Stomach (tissue), 9 donors: ENCODE measurements around the gene CLEC5A. TPM values are rescaled to one million over a fixed set of nuclear protein-coding genes. Genes with fewer than 3 reads are reported as not detected.
"Not testable (repeated sequence)": the region's sequence is repeated elsewhere in the genome, so short reads cannot be mapped to it uniquely, and the experiment has no call there.

Source experiments
- DNase-seq, 2 donors: peaks; one replicate each; pipeline versions ENCODE4 v3.0.0 to v3.0.0-alpha.2; 2013 to 2019
- H3K27ac ChIP-seq, 5 donors: fragments of 200-600 bp in 4 of 5; sonication (generic) in 4 of 5; one replicate each; pipeline ENCODE4 v1.5.1; 2013 to 2019; ENCODE audit warnings: mild to moderate bottlenecking in 1 of 5, moderate library complexity in 1 of 5
- H3K27me3 ChIP-seq, 3 donors: fragments of 200-600 bp; sonication (generic); one replicate each; pipeline ENCODE4 v1.5.1; 2017 to 2019; ENCODE audit warnings: mixed run types in 1 of 3
- H3K36me3 ChIP-seq, 4 donors: fragments of 200-600 bp; sonication (generic); 1 replicate in 3 of 4; 2 replicates in 1 of 4; pipeline ENCODE4 v1.5.1; 2016 to 2019
- H3K4me1 ChIP-seq, 4 donors: fragments of 200-600 bp; sonication (generic); one replicate each; pipeline ENCODE4 v1.5.1; 2016 to 2019
- H3K4me3 ChIP-seq, 4 donors: fragments of 200-600 bp; sonication (generic) in 3 of 4; one replicate each; pipeline ENCODE4 v1.5.1; 2016 to 2019; ENCODE audit warnings: mild to moderate bottlenecking in 1 of 4
- H3K9me3 ChIP-seq, 4 donors: fragments of 200-600 bp; sonication (generic); one replicate each; pipeline ENCODE4 v1.5.1; 2016 to 2019
- EP300 ChIP-seq: sonication (generic); formaldehyde crosslinking; IDR thresholded peaks from one replicate; pipeline ENCODE4 v1.6.1; 2017; ENCODE audit warnings: antibody characterized with exemption
- POLR2A ChIP-seq, 4 donors: fragments of 450-650 bp; IDR thresholded peaks; one replicate each; pipeline ENCODE4 v1.6.1; 2016; ENCODE audit warnings: antibody characterized with exemption in 4 of 4, control low read depth in 2 of 4, mild to moderate bottlenecking in 1 of 4, moderate library complexity in 1 of 4
- POLR2AphosphoS5 ChIP-seq, 3 donors: sonication (generic); formaldehyde crosslinking; IDR thresholded peaks; one replicate each; pipeline ENCODE4 v1.6.1; 2016; ENCODE audit warnings: antibody characterized with exemption in 3 of 3
- WGBS, 5 donors: extraction: QIAGEN DNeasy Blood & Tissue Kit in 3 of 5; methylation state at CpG; one replicate each; pipeline versions ENCODE4 v1.1.5 to v1.1.7; 2013 to 2018; 5-methylcytosine and 5-hydroxymethylcytosine counted together
- intact Hi-C: fragments of 100-400 bp; cut with DNase I; formaldehyde crosslinking; loops from one replicate; pipeline ENCODE4 v1.15.1; 2023; ENCODE audit warnings: low total_unique reads
- polyA plus RNA-seq, 3 donors: library from polyadenylated mRNA; stranded (reverse); fragments of 200-250 nt; gene quantifications; one replicate each; pipeline ENCODE4 v1.2.3, GENCODE V29; 2013
- total RNA-seq, 5 donors: library from RNA; depleted of rRNA; stranded (reverse); fragments of >200 nt; gene quantifications; one replicate each; pipeline versions ENCODE4 v1.1.0 to v1.2.3, GENCODE V29; 2014 to 2016
- TF ChIP-seq, protein P1 (sequence below), 7 experiments: fragments of 450-650 bp in 4 of 7; fragments of 200-600 bp in 3 of 7; sonication (generic) in 3 of 7; IDR thresholded peaks; one replicate each; pipeline ENCODE4 v1.5.1; 2016 to 2019; ENCODE audit warnings: antibody characterized with exemption in 7 of 7, control low read depth in 2 of 7, mild to moderate bottlenecking in 1 of 7
- donor health status: healthy with polysubstance abuse.
- donor health status: Bipolar disorder and iron deficiency.
- donor health status: healthy.

The CLEC5A gene
- total and polyA plus RNA-seq, 8 donors, result 0.10 to 1.4 (median 0.31) TPM; not detected in 3

DNA sequence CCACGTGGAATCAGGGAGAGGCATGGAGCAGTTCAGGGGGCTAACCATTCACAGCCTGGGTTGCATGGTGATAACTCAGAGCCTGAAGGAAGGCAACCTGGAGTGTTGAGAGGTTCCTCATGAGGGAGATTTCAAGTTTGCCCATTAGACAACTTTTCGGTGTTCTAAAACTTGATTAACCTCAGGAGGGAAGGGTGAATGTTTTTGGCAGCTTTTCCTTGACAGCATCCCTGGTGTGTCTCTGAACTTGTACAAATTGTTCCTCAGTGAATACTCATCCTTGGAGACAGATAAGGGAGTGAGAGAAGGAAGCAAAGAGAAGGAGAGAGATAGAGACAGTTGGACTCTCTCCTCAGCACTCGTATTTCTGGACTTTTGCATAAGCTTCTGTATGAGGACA, 30.7 kb downstream of the CLEC5A start, which contains the start of gene OR9A4:
TSS of gene OR9A4 (plus strand) at position 301 of the 400 bp plus-strand sequence. CDS start 2,477 bp downstream, outside the sequence.
- no peak within 1 kb of the TSS for H3K4me3 ChIP-seq
- WGBS, 5 donors, result 78 to 83% (median 81%) methylated on average over 3 of the region's 3 CpGs
- intact Hi-C loops, result no loop called here
- no peaks in the 10 kb centered on the region for H3K36me3 ChIP-seq
- no peak for TF ChIP-seq POLR2A (IDR thresholded peaks at IDR 0.05)
- TF ChIP-seq, protein P1, sequence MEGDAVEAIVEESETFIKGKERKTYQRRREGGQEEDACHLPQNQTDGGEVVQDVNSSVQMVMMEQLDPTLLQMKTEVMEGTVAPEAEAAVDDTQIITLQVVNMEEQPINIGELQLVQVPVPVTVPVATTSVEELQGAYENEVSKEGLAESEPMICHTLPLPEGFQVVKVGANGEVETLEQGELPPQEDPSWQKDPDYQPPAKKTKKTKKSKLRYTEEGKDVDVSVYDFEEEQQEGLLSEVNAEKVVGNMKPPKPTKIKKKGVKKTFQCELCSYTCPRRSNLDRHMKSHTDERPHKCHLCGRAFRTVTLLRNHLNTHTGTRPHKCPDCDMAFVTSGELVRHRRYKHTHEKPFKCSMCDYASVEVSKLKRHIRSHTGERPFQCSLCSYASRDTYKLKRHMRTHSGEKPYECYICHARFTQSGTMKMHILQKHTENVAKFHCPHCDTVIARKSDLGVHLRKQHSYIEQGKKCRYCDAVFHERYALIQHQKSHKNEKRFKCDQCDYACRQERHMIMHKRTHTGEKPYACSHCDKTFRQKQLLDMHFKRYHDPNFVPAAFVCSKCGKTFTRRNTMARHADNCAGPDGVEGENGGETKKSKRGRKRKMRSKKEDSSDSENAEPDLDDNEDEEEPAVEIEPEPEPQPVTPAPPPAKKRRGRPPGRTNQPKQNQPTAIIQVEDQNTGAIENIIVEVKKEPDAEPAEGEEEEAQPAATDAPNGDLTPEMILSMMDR (IDR thresholded peaks at IDR 0.05), result no peak
- no peak for TF ChIP-seq EP300
- no peaks in the 10 kb centered on the region for H3K27me3 ChIP-seq
- DNase-seq, result no peak
- H3K9me3 ChIP-seq, result no peaks in the 10 kb centered on the region
- no peaks in the 10 kb centered on the region for H3K4me1 ChIP-seq
- no peak within 1 kb of the TSS for H3K27ac ChIP-seq

DNA sequence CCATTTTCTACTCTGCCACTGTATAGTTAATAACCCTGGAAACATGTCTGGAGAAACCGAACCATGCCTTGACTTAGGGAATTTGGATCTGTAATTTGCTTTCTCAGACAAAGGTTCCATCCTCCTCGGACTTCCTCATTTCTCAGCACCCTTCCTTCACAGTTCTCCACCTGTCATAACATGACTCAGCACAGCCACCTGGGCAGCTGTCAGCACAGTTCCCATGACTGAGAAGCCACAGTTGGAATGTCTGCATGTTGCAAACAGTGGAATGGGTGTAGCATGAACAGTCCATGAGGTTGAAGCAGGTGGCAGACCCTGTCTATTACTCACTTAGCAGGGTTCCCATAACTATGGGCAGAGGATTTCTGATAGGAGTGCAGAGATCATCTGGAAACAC, 31.2 kb downstream of the CLEC5A start:
- no peak overlapping the region for H3K27ac ChIP-seq
- H3K4me1 ChIP-seq, result no peaks in the 10 kb centered on the region
- no peak overlapping the region for H3K4me3 ChIP-seq
- intact Hi-C loops, result no loop called here
- WGBS, 5 donors, result 48 to 74% (median 67%) methylated on average over 2 of the region's 2 CpGs
- H3K9me3 ChIP-seq, result no peaks in the 10 kb centered on the region
- TF ChIP-seq EP300, result no peak
- TF ChIP-seq, protein P1 (IDR thresholded peaks at IDR 0.05), result no peak
- TF ChIP-seq POLR2AphosphoS5 (IDR thresholded peaks at IDR 0.05), result no peak
- no peak for TF ChIP-seq POLR2A (IDR thresholded peaks at IDR 0.05)
- H3K27me3 ChIP-seq, result no peaks in the 10 kb centered on the region
- DNase-seq, result peak in 1 of 2 donors; percentile 41
- H3K36me3 ChIP-seq, result no peaks in the 10 kb centered on the region

DNA sequence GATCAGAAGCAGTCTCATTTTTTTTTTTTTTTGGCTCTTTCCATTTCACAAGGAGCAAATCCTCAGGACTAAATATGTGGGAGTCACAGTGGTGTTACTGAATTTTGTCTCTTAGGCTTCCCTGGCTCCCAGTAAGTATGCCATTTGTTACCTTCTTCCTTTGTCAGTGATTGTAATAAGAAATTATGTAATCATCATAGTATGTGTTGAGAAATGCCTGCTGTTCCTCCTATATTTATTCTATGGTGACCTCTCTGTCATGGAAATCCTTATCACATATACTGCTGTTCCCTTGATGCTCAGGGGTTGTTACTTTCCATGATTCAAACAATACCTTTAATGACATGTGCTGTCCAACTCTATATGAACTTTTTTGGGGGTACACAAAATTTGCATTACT, 35.4 kb downstream of the CLEC5A start:
- no peak overlapping the region for H3K27ac ChIP-seq
- no peaks in the 10 kb centered on the region for H3K4me1 ChIP-seq
- TF ChIP-seq POLR2A (IDR thresholded peaks at IDR 0.05), result no peak
- TF ChIP-seq, protein P1 (IDR thresholded peaks at IDR 0.05), result no peak
- no peak for TF ChIP-seq EP300
- TF ChIP-seq POLR2AphosphoS5 (IDR thresholded peaks at IDR 0.05), result no peak
- H3K36me3 ChIP-seq, result no peaks in the 10 kb centered on the region
- DNase-seq, result no peak
- no peak overlapping the region for H3K4me3 ChIP-seq
- no peaks in the 10 kb centered on the region for H3K27me3 ChIP-seq
- no peaks in the 10 kb centered on the region for H3K9me3 ChIP-seq
- intact Hi-C loops, result no loop called here

DNA sequence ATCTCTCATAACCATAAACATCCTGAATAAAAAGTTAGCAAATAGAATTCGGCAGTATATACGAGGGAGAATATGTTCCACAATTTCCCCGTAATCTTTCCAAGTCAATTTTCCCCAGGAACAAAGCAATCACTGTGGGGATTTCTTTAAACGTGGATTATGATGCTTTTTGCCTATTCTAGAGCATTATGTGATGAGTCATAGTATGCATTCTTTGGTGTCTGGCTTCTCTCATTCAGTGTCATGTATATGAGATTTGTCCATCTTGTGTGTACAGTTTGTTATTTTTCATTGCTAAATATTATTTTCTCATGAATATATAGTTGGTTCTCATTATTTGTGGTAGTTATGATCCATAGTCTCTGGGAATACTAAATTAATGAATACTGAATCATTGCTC, 40.5 kb downstream of the CLEC5A start:
- intact Hi-C loops, result no loop called here
- TF ChIP-seq, protein P1 (IDR thresholded peaks at IDR 0.05), result no peak
- no peak for TF ChIP-seq POLR2AphosphoS5 (IDR thresholded peaks at IDR 0.05)
- no peak for TF ChIP-seq POLR2A (IDR thresholded peaks at IDR 0.05)
- TF ChIP-seq EP300, result no peak
- no peaks in the 10 kb centered on the region for H3K9me3 ChIP-seq
- DNase-seq, result no peak
- no peaks in the 10 kb centered on the region for H3K27me3 ChIP-seq
- WGBS, 5 donors, result 68 to 80% (median 73%) methylated on average over 4 of the region's 4 CpGs
- no peaks in the 10 kb centered on the region for H3K36me3 ChIP-seq
- H3K4me3 ChIP-seq, result no peak overlapping the region
- H3K4me1 ChIP-seq, result no peaks in the 10 kb centered on the region
- H3K27ac ChIP-seq, result no peak overlapping the region

DNA sequence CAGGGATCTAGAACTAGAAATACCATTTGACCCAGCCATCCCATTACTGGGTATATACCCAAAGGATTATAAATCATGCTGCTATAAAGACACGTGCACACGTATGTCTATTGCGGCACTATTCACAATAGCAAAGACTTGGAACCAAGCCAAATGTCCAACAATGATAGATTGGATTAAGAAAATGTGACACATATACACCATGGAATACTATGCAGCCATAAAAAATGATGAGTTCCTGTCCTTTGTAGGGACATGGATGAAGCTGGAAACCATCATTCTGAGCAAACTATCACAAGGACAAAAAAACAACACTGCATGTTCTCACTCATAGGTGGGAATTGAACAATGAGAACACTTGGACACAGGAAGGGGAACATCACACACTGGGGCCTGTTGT, 47.4 kb downstream of the CLEC5A start:
- WGBS, 5 donors, result 84 to 100% (median 90%) methylated on average over 2 to 3 of the region's 3 CpGs; no CpG with 5 or more reads in 2 of the 5 donors
- H3K27me3 ChIP-seq, DNase-seq, intact Hi-C loops, H3K27ac ChIP-seq, H3K36me3 ChIP-seq, H3K4me3 ChIP-seq, H3K4me1 ChIP-seq: not testable (repeated sequence)
- peaks cover 0 to 11% (median 1%) of the 10 kb centered on the region in 4 donors for H3K9me3 ChIP-seq
